Amniotic stem cell (primary cell): ENCODE results near the gene SH3BP4.

ENCODE experiments used
- DNase-seq: peaks from one replicate; lab custom pipeline; 2025; lab: John Stamatoyannopoulos, UW

SH3BP4 gene

DNA sequence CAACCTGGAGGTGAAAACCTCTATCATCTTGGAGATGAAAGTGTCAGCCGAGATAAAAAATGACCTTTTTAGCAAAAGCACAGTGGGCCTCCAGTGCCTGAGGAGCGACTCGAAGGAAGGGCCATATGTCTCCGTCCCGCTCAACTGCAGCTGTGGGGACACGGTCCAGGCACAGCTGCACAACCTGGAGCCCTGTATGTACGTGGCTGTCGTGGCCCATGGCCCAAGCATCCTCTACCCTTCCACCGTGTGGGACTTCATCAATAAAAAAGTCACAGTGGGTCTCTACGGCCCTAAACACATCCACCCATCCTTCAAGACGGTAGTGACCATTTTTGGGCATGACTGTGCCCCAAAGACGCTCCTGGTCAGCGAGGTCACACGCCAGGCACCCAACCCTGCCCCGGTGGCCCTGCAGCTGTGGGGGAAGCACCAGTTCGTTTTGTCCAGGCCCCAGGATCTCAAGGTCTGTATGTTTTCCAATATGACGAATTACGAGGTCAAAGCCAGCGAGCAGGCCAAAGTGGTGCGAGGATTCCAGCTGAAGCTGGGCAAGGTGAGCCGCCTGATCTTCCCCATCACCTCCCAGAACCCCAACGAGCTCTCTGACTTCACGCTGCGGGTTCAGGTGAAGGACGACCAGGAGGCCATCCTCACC is 90.2 kb downstream of the SH3BP4 start:
- no peak for DNase-seq

DNA sequence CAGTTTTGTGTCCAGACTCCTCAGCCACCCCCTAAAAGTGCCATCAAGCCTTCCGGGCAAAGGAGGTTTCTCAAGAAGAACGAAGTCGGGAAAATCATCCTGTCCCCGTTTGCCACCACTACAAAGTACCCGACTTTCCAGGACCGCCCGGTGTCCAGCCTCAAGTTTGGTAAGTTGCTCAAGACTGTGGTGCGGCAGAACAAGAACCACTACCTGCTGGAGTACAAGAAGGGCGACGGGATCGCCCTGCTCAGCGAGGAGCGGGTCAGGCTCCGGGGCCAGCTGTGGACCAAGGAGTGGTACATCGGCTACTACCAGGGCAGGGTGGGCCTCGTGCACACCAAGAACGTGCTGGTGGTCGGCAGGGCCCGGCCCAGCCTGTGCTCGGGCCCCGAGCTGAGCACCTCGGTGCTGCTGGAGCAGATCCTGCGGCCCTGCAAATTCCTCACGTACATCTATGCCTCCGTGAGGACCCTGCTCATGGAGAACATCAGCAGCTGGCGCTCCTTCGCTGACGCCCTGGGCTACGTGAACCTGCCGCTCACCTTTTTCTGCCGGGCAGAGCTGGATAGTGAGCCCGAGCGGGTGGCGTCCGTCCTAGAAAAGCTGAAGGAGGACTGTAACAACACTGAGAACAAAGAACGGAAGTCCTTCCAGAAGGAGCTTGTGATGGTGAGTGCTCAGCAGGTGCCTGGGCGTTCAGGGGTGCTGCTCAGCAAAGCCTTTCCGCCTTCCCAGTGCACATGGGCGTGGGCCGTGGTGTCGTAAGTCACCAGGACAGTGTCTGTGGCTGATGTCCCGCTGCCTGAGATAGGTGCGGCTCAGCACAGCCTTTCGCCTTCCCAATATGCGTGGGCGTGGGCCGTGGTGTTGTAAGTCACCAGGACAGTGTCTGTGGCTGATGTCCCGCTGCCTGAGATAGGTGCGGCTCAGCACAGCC is 91.0 kb downstream of the SH3BP4 start:
- no peak for DNase-seq

- no peak for DNase-seq
Measured at GRCh38 chr2:235043762-235044500, 92.1 kb downstream of the SH3BP4 start.

- no peak for DNase-seq
Measured at GRCh38 chr2:235044501-235045271, 92.9 kb downstream of the SH3BP4 start.

- no peak for DNase-seq
Measured at GRCh38 chr2:235045336-235045972, 93.6 kb downstream of the SH3BP4 start.

DNA sequence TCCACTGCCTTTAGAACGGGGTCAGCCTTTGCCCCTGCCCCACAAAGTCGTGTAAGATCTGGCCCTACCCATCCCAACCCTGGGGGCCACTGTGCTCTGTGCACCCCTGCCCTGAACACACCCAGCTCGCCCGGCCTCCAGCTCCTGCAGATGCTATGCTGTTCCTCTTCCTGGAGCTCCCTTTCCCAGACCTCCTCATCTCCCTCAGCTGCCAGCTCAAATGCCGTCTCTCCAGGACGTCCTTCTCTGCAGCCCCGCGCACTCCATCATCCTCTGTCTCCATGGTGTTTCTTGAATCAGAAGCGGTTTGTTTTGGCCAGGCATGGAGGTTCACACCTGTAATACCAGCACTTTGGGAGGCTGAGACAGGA is 94.1 kb downstream of the SH3BP4 start:
- no peak for DNase-seq

DNA sequence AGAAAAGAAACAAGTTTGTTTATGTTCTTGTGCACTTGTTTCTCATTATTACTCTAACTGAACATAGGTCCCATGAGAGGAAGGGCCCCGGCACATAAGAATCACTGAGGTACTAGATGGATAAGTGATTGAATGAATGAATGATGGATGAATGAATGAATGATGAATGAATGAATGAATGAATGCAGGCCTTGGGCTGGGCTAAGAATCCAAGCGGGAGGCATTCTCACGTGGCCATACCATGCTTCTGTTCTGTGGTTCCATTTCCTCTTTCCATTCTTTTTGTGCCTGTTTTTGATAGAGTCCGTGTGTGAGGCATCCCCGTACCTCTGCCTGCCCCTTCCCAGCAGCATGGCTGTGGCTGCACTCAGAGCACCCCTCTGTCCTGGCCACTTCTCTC is 94.8 kb downstream of the SH3BP4 start:
- DNase-seq, result no peak

GRCh38 chr2:235047171-235048160 is 95.6 kb downstream of the SH3BP4 start:
- no peak for DNase-seq

GRCh38 chr2:235048549-235048948 is 96.7 kb downstream of the SH3BP4 start:
- no peak for DNase-seq

DNA sequence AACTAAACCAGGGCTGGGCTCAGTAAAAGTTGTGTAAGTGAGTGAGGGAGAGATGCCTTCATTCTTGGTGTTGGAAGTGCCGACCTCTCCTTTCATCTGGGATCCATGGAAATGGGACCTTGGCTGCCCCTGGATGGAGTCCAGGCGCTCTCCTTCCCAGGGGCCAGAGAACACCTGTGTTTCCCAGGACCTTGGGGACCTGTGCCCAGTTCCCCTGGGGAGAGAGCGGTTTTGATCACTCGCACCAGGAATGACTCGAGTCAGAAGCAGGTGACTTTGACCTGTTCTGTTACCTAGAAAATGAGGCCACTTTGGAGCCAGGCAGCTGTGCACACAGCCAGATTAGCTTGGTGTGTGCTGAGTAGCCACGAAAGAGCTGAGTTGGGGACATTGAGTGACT is 97.3 kb downstream of the SH3BP4 start:
- DNase-seq, result no peak

DNA sequence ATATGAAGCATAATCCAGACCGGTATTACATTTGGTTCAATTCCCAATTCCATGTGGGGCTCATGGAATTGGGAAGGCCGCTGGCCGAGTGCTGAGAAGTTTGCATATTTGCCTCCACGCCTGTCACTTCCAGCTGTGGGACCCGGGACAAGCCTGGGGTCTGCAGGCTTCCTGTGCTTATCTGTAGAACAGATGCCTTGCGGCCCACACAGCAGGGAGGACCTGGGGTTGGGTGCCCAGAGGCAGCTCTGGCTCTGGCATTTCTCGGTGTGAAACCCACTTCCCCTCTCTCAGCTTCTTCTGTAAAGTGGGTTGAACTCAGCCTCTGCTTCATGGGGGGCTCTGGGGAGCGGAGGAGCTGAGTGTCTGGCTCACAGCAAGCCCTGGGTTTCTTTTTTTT is 97.9 kb downstream of the SH3BP4 start:
- DNase-seq, result no peak

DNA sequence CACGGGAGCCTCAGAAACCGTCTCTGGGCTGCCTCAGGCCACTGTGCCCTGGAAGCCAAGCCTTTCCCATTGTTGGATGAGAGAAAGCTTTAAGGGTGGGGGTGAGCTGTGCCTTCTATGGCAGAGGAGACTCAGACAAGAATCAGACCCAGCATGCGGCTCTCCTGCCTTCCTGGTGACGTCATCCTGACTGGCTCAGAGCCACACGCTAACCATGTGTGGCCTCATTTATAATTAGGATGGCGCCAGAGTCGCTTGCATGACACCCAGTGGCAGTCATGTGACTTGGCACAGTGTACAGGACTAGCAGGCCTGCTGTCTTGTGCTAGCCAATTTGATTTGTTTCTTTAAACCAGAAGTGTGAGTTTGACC is 99.1 kb downstream of the SH3BP4 start:
- DNase-seq, result peak; percentile 76

DNA sequence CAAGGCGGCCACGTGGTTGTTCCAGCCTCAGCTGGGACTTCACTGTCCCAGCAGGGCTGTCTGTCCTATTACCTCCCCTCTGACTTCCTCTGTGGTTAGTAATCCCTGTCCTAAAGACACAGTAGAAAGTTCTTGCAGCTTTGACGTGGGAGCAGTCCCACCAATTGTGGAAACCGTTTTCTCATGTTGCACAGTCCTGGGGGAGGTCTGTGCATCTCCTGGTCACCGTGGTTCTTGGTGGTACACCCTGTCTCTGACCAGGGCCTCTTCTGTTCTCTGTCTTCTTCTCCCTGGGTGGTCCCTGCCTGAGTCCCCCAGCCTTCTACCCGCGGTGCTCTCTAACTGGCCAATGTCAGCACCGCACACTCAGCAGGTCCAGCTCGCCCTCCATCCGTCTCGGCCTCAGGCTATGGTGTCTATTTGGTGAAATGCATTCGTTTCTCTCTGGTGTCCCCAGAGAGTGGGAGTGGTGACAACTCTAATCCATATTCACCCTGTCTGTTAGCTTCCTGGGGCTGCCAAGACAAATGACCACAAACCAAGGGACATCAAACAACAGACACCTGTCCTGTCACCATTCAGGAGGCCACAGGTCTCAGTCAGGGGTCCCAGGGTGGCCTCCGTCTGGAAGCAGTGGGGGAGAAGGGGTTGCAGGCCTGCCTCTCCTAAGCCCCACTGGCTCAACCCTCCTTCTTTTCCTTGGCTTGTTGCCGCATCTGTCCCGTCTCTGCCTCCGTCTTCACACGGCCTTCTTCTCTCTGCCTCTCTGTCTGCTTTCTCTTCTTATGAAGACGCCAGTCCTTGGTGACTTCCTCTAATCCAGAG is 99.8 kb downstream of the SH3BP4 start:
- DNase-seq, result no peak

GRCh38 chr2:235052514-235053354 is 100.9 kb downstream of the SH3BP4 start:
- DNase-seq, result no peak

DNA sequence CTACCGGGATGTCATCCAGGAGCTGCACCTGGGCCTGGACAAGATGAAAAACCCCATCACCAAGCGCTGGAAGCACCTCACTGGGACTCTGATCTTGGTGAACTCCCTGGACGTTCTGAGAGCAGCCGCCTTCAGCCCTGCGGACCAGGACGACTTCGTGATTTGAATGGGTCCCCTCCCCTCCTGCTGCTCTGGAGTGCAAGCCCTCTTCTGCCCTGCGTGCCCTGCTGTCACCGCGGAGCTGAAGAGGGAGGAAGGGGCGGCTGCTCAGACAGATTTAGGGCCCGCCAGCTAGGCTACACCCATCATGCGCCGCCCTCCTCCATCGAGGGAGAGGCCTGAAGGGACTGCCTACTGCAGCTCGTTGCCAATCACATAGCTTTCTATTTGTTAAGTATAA is 101.8 kb downstream of the SH3BP4 start:
- no peak for DNase-seq

DNA sequence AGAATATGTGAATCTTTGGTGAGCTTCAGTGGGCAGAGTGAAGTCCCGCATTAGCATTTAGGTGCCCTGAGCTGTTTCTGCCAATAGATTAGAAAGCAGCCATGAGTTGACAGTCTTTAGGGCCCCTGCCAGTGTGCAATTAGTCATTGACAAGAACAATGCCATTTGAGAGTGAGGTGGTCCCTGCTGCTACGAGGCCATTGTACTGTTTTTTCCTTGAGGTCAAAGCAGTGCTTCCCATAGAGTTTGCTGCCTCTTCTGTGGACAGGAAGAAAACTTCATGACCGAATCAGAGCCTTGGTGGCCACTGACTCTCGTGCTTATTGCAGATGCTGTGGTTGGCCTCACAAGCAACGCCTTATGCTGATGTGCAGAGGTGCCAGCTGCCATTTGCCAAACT is 102.7 kb downstream of the SH3BP4 start:
- no peak for DNase-seq

DNA sequence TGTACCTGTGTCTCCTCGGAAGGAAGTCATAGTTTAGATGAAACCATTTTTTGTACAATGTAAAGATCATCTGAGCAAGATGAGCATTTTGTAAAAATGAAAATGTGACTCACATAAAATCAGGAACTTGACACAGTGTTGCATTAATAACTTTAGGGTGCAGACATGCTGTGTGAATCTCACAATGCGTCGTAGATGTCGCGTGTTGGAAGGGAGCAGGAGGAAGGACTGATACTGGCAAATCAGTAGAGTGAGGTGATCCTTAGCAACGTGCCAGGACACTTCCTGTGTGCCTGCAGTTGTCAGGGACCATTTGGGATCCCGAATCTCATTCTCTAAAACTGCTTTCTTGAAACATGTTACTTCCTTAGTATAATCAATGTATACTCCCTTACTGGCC is 103.1 kb downstream of the SH3BP4 start:
- DNase-seq, result no peak

GRCh38 chr2:235055891-235056516 is 104.2 kb downstream of the SH3BP4 start:
- DNase-seq, result no peak
